Skeletal muscle tissue (tissue), 4 donors: ENCODE measurements around the gene TADA2B. TPM values are rescaled to one million over a fixed set of nuclear protein-coding genes. Genes with fewer than 3 reads are reported as not detected.

Experiments used
- H3K27ac ChIP-seq: one replicate; pipeline ENCODE4 v1.7.0; 2013; ENCODE audit warnings: mild to moderate bottlenecking, low read depth, low read length, inconsistent platforms
- H3K27me3 ChIP-seq, 3 donors: one replicate each; pipeline ENCODE4 v1.7.0; 2013; ENCODE audit warnings: low read length in 3 of 3; ENCODE audit not compliant: control insufficient read depth in 3 of 3, insufficient read depth in 3 of 3
- H3K36me3 ChIP-seq, 3 donors: one replicate each; pipeline ENCODE4 v1.7.0; 2013; ENCODE audit warnings: low read length in 3 of 3; ENCODE audit not compliant: control insufficient read depth in 3 of 3, insufficient read depth in 3 of 3
- H3K4me1 ChIP-seq, 3 donors: one replicate each; pipeline ENCODE4 v1.7.0; 2013; ENCODE audit warnings: low read length in 3 of 3, mild to moderate bottlenecking in 3 of 3; ENCODE audit not compliant: control insufficient read depth in 3 of 3, insufficient read depth in 3 of 3
- H3K4me3 ChIP-seq, 3 donors: one replicate each; pipeline ENCODE4 v1.7.0; 2013; ENCODE audit warnings: low read length in 3 of 3
- H3K9ac ChIP-seq, 3 donors: one replicate each; pipeline ENCODE4 v1.7.0; 2013; ENCODE audit warnings: low read length in 3 of 3, mild to moderate bottlenecking in 3 of 3, moderate library complexity in 2 of 3, low read depth in 1 of 3
- H3K9me3 ChIP-seq, 3 donors: one replicate each; pipeline ENCODE4 v1.7.0; 2013; ENCODE audit warnings: low read length in 3 of 3; ENCODE audit not compliant: control insufficient read depth in 3 of 3
- total RNA-seq: library from RNA; depleted of rRNA; stranded (reverse); fragments of >200 nt; gene quantifications from one replicate; pipeline ENCODE4 v1.2.3, GENCODE V29; 2014
- donor health status: Osteomylitis.

TADA2B gene
- total RNA-seq, 1 donor from 2014 or later = 19.3 TPM

DNA sequence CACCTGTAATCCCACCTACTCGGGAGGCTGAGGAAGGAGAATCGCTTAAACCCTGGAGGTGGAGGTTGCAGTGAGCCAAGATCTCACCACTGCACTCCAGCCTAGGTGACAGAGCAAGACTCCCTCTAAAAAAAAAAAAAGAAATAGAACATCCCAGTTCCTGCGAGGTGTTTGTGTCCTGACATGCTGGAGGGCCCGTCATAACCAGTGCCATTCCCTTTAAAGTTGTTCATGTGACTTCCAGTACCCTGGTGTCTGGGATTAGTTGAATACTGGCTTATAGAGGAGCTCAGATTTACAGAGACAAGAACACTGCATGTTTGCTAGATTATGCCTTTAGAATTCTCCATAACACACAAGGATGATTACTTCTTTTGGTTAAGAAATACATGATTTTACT lies 37.6 kb upstream of the TADA2B start:
- peaks cover 33 to 42% (median 33%) of the 10 kb centered on the region in 3 donors for H3K36me3 ChIP-seq
- H3K4me1 ChIP-seq = peaks cover 34 to 65% (median 37%) of the 10 kb centered on the region in 3 donors
- H3K27me3 ChIP-seq = no peaks in the 10 kb centered on the region
- no peak overlapping the region for H3K9ac ChIP-seq
- no peaks in the 10 kb centered on the region for H3K9me3 ChIP-seq
- H3K4me3 ChIP-seq = no peak overlapping the region
- no peak overlapping the region for H3K27ac ChIP-seq

DNA sequence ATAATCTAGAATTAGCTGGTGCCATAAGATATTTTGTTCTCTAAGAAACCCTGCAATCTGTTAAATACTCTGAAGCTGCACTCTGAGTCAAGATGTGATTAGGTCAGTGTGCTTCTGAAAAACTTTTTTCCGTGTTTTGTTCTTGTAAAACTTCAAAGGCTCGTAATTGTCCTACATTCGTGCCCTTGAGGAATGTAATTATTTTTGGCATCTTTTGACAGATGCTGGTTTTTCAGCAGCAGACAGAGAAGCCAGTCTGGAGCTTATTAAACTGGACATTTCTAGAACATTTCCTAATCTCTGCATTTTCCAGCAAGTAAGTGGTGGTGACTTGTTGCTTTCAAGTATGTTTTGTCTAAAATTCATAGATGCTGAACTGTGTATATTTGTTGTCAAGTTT lies 36.8 kb upstream of the TADA2B start:
- Histone ChIP-seq H3K9me3 (no peaks in the 10 kb centered on the region), H3K27me3 (no peaks in the 10 kb centered on the region), H3K4me3 (no peak overlapping the region), H3K36me3 (peaks cover 30 to 40% (median 32%) of the 10 kb centered on the region in 3 donors), H3K9ac (no peak overlapping the region), H3K4me1 (peaks cover 29 to 59% (median 34%) of the 10 kb centered on the region in 3 donors), H3K27ac (no peak overlapping the region)

DNA sequence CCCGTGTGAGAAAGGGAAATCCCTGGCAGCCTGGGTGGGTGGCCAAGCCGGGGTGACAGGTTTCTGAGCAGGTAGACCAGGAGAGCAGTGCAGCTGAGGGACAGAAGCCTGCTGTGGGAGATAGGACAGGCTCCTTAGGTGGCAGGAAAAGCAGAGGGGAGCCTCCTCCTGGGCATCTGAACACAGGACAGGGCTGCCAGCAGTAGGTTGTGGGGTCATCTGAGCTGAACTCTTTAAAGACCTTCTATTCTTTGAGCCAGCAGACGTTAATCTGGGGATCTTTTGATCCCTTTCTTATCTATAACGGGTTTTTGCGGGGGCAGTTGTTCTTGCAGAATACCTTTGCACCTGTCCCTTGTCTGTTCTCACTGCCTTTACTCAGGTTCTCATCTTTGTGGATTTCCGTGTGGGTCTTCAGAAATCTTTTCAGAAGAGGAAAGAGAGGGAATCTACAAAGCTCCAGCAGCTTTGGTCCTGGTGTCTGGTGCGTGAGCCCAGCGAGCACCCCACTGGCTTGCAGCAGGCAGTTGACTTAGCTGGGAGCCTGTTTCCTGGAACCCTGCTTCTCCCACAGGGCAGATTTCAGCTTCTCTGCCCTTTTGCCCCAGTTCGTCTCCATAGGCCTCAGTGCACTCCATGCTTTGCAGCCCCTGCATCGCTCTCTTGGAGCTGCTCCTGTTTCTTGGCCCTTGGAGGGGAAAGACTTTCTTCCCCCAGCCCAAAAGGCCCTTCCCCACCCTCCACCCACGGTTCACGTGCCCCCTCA lies 35.8 kb upstream of the TADA2B start:
- Histone ChIP-seq H3K36me3 (peaks cover 24 to 34% (median 29%) of the 10 kb centered on the region in 3 donors), H3K27ac (no peak overlapping the region)

DNA sequence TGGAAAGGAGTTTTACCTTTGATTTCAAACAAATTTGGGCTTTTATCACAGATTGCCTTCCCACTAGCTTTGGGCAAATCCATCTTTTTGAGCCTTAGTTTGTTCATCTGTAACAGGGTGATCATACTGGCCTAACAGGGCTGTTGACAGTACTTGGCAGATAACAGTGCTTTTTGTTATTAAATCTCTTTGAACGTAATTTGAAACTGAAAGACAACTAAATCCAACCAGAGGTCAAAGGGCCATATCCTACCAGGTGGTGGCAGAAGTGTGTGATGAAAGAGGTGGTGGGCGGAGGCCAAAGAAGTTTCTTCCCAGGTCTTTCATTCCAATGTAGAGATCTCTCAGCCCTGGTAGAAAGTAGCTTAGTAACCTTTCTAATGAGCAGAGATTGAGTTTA lies 35.2 kb upstream of the TADA2B start:
- Histone ChIP-seq H3K9ac (no peak overlapping the region), H3K4me1 (peaks cover 24 to 51% (median 30%) of the 10 kb centered on the region in 3 donors), H3K27me3 (no peaks in the 10 kb centered on the region), H3K9me3 (no peaks in the 10 kb centered on the region), H3K36me3 (peaks cover 21 to 33% (median 31%) of the 10 kb centered on the region in 3 donors), H3K4me3 (no peak overlapping the region), H3K27ac (no peak overlapping the region)

More for the DNA sequence above, 35.8 kb upstream of the TADA2B start:
- no peaks in the 10 kb centered on the region for H3K27me3 ChIP-seq
- H3K4me3 ChIP-seq = no peak overlapping the region
- H3K9ac ChIP-seq = no peak overlapping the region
- peaks cover 29 to 57% (median 34%) of the 10 kb centered on the region in 3 donors for H3K4me1 ChIP-seq
- no peaks in the 10 kb centered on the region for H3K9me3 ChIP-seq

DNA sequence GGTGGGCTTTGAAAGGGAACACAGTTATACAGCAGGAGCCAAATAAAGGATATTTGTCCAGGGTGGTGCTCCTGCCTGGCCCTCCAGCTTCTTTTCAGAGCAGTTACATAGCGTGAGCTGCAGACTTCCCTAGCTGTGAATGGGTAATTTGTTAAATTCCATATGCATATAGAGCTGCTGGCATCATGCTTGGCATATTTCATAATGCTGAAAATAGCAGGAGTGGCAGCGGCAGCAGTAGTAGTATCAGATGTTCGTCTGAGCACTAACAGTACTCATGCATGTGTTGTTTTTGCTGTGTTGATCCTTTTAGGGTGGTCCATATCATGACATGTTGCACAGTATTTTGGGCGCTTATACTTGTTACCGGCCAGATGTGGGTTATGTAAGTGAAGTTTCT lies 33.6 kb upstream of the TADA2B start:
- no peaks in the 10 kb centered on the region for H3K9me3 ChIP-seq
- no peaks in the 10 kb centered on the region for H3K27me3 ChIP-seq
- peak overlapping the region in 2 of 3 donors; percentile 5 to 65 for H3K9ac ChIP-seq
- peak overlapping the region; percentile 57 for H3K27ac ChIP-seq
- H3K4me3 ChIP-seq = peak overlapping the region in 1 of 3 donors; percentile 5
- peaks cover 17 to 36% (median 35%) of the 10 kb centered on the region in 3 donors for H3K36me3 ChIP-seq
- peaks cover 10 to 36% (median 20%) of the 10 kb centered on the region in 3 donors for H3K4me1 ChIP-seq

DNA sequence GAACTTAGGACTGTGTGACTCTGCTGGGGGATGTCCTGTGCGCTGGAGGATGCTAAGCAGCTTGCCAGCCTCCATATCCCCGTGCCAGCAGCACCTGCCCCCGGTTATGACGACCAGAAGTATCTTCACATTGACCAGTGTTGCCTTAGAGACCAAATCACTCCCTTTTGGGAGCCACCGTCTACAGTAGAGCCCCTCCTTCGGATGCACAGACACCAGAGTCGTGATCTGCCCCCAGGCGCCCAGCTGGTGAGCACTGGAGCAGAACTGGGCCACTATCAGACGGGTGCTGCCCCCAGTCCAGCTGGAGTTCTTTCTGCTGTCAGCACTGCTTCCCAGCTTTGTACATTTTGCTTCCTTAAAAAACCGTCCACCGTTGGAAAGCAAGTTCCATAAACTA lies 30.0 kb upstream of the TADA2B start:
- Histone ChIP-seq H3K4me3 (no peak overlapping the region), H3K27ac (no peak overlapping the region), H3K27me3 (no peaks in the 10 kb centered on the region), H3K9ac (no peak overlapping the region), H3K36me3 (peaks cover 23 to 59% (median 53%) of the 10 kb centered on the region in 3 donors), H3K4me1 (peaks cover 10 to 33% (median 16%) of the 10 kb centered on the region in 3 donors), H3K9me3 (no peaks in the 10 kb centered on the region)

DNA sequence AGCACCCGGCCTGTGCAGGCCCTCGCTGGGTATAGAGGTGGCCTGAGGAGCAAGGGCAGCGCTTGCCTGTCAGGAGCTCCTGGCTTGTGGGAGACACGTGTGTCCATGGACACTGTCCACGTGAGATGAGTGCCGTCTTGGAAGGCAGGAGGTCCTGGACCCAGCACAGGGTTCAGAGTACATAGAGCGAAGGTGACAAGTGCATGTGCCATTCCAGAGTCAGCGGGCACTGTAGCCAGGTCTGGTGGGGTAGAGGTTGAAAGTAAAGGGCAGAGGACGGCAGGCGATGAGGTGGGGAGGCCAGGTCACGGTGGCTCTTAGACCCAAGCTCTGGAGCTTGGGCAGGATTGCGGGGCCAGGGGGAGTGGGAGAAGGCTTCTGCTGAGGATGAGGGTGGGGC lies 28.4 kb upstream of the TADA2B start:
- Histone ChIP-seq H3K27me3 (no peaks in the 10 kb centered on the region), H3K9me3 (no peaks in the 10 kb centered on the region), H3K27ac (no peak overlapping the region), H3K36me3 (peaks cover 27 to 59% (median 57%) of the 10 kb centered on the region in 3 donors), H3K9ac (no peak overlapping the region), H3K4me3 (no peak overlapping the region), H3K4me1 (peaks cover 4 to 20% (median 8%) of the 10 kb centered on the region in 3 donors)

DNA sequence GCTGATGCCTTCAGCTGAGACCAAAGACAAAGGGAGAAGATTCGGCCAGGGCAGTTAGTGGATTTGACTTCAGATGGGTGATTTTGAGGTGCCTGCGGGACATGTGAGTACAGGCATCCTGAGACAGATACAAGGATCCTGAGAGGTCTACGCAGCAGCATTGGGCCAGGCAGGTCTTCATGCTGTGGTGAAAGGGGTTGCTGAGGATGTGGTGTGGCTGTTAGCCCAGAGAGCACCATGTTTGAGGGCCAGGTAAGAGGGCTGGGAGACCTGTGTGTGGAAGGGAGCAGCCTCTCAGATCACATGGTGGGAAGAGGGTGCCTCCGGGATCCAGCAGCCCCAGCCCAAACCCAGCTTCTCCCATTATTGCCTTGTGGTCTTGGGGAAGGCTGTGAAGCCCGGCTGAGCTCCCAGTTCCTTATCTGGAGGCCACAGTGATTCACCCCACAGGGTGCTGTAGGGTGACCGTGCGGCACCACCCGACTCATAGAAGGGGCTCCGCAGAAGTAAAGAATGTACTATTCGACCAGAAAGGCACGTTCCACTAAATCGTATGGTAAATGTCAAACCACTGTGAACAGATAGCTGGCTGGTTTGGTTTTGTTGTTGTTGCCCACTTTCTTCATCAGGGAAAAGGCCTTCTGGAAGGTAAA lies 27.7 kb upstream of the TADA2B start:
- Histone ChIP-seq H3K27me3 (no peaks in the 10 kb centered on the region), H3K36me3 (peaks cover 25 to 57% (median 56%) of the 10 kb centered on the region in 3 donors), H3K4me1 (peaks cover 0 to 13% (median 4%) of the 10 kb centered on the region in 3 donors), H3K4me3 (no peak overlapping the region), H3K9ac (no peak overlapping the region), H3K9me3 (no peaks in the 10 kb centered on the region), H3K27ac (no peak overlapping the region)

DNA sequence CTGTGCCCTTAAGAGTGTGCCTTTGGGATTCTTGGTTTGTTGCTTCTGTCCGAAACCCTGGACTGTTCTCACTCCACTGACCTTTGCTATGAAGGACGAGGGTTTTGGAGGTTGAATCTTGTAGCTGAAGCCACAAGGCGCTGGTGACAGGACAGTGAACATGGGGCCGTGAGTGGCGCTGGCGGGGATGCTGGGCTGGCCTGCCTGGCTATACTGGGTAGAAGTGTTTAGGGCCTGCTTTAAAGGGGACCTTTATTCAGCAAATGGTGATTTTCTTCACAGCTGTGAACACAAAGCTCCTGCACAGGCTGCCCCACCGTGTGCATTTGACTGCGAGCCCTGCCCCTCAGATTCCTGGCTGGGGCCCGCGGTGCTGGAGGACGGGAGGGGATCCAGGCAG lies 27.1 kb upstream of the TADA2B start:
- H3K9ac ChIP-seq = no peak overlapping the region
- H3K4me1 ChIP-seq = peaks cover 0 to 10% (median 4%) of the 10 kb centered on the region in 3 donors
- peaks cover 21 to 57% (median 56%) of the 10 kb centered on the region in 3 donors for H3K36me3 ChIP-seq
- no peak overlapping the region for H3K27ac ChIP-seq
- H3K27me3 ChIP-seq = no peaks in the 10 kb centered on the region
- no peak overlapping the region for H3K4me3 ChIP-seq
- H3K9me3 ChIP-seq = no peaks in the 10 kb centered on the region

DNA sequence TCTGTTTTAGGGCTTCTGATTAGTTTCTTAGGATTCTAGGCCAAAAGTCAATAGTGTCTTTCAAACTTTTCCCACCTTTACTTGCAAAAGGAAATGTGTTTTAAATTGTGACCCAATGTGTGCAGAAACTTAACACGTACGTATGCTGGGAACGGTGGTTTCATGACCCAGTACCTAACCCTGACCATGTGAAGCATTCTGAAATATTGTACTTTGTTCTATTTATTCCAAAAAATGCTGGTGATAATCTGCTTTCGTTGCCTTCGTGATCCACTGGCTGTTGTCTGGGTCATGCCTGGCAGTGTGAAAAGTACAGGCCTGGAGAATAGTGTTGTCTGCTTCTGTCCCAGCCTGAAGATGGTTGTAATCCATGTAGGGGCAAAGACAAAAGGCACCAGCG lies 26.7 kb upstream of the TADA2B start:
- peaks cover 0 to 10% (median 4%) of the 10 kb centered on the region in 3 donors for H3K4me1 ChIP-seq
- no peak overlapping the region for H3K4me3 ChIP-seq
- H3K9ac ChIP-seq = no peak overlapping the region
- H3K36me3 ChIP-seq = peaks cover 21 to 57% (median 55%) of the 10 kb centered on the region in 3 donors
- H3K27me3 ChIP-seq = no peaks in the 10 kb centered on the region
- H3K27ac ChIP-seq = no peak overlapping the region
- no peaks in the 10 kb centered on the region for H3K9me3 ChIP-seq
